HG02943 (cell line): ENCODE results near the gene MYO1E.
"Not testable (repeated sequence)": the region's sequence is repeated elsewhere in the genome, so short reads cannot be mapped to it uniquely, and the experiment has no call there.

ENCODE experiments used
- ATAC-seq: cut with Tn5 transposase; IDR thresholded peaks from one replicate; pipeline ENCODE4 v1.9.1; 2021; ENCODE audit warnings: mild to moderate bottlenecking, low read depth, moderate library complexity; ENCODE audit not compliant: unreplicated experiment

The MYO1E gene

DNA sequence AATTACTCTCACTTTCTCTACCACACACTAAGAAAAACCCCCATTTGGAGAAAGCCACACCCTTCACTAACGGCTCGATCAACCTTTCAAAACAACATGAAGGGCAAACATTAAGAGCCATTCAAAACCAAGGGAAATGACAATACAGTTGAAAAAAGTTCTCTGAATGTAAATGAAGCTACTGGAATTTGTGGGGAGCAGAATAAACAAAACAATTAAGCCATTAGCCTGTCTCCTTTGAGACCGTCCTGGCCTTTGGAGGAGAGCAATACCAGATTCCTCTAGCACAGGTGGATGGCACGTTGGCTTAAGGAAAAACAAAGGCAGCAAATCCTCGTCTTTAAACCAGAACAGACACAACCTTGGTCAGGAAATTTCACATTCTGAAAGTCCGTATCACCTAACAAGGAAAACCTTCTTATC, 18.7 kb downstream of the MYO1E start:
- ATAC-seq = no peak

DNA sequence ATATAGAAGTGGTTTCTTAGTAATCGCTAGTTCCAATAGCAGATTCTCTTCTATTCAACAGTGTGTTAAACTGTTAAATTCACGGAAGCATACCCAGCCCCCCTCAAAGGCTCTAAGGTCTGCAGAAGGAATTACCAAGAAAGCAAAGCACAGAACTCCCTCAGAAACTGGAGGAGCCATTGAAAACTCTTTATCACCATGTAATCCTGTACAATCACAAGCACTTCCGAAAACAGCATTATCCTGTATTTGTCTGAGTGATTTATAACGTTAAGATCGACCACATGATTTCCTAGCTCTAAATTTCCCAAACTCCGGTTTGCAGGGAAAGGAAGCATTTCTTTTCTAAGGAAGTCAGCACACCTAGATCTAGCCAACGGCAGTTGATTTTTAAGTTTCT, 20.0 kb downstream of the MYO1E start:
- ATAC-seq = no peak

DNA sequence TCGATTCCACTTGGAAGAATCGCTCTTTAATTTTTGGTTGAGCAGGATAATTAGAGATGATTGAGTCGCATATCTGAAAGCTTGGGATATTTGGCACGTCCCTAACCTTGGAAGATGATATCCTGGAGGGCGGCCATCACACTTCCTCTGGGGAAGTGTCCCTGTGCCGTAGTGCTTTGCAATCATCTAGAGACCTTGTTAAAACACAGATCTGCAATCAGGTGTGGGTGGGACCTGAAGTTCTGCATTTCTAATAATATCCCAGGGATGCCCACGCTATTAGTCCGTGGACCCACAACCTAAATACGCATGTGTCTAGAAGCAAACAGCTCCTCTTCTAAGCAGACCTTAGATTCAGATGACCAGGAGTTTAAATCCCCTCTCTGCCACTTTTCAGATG, 20.5 kb downstream of the MYO1E start:
- no peak for ATAC-seq

DNA sequence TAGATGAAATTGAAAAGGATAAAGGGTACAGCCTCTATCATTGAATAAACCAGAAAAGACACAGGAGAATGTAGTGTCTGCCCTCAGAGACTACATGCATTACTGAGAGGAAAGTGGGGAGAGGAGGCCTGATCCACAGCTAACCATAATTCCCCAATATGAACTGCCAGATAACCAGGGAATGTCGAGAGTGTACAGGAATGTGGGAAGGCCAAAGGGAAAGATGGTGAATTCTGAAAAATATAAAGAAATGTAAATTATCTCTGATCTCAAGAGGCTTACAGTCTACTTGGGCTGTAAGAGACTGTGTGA, 22.3 kb downstream of the MYO1E start:
- no peak for ATAC-seq

DNA sequence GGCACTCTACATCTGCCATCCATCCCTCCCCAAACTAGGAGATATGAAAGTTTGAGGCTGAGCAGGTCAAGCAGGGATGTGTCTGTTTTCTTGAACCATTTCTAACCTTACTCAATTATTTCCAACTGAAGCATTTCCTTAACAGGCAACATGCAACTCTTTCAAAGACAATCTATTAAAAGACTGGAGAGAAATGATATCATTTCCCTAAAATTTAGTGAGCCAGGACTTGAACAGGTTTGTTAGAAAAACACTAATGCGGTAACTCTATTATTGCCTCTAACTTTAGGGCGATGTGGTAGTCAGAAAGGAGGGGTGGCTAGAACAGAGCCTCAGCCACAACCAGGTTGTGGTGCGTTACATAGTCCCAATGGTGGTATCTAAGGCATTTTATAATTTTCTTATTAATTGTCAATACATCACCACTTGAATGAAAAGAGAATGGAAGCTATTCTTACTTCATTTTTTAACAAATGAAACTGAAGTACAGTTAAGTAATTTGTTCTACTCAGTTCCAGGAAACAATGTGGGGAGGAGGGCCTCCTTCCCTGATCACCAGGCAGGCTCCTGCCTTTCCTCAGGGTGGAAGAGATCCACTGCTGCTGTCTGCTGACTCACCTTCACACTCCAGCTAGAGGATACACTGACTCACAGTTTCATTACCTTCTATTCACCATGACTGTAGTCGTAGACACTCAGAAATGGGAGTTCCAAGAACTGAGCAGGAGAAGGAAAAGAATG, 22.8 kb downstream of the MYO1E start:
- ATAC-seq = no peak

DNA sequence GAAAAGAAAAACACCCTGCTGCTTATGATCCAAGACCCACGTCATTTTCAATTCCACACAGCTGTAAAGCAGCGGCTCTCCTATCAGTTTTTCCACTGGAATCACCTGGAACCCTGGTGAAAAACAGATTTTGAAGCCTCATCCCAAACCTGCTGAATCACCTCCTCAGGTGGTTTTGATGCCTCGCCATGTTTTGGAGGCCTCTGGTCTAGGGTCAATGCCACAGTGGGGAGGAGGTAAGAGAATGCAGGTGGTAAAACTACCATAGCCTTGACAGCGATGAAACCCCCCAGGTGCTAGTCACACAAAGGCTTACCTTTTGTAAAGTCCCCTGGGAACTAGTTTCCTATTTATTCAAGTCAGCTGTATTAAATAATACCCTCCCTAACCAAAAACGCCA, 24.8 kb downstream of the MYO1E start:
- no peak for ATAC-seq

DNA sequence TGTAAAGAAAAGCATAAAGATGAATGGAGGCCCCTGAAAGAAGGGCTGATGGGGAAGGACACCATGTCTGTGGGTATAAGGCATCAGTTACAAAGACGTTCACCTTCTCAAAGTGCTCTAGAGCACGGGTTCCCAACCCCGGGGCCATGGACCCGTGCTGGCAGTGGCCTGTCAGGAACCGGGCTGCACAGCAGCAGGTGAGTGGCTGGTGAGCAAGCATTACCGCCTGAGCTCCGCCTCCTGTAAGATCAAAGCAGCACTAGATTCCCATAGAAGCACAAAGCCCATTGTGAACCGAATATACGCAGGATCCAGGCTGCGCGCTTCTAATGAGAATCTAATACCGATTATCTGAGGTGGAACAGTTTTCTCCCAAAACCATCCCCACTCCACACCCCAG, 25.7 kb downstream of the MYO1E start:
- no peak for ATAC-seq

DNA sequence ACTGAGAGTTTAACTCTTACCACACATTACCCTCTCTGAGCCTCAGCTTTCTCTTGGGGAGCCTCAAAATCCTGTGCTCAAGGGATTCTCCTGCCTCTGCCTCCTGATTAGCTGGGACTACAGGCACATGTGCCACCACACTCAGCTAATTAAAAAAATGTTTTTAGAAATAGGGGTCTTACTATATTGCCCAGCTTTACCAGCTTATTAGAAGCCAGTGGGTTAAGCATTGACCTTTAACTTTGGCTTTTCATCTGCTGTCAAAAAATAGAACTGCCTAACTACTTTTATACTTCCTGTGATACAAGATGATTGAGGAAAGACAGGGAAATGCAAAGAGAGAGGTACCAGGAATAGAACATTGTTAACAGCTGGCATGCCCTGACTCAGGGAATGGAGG, 27.3 kb downstream of the MYO1E start:
- no peak for ATAC-seq

DNA sequence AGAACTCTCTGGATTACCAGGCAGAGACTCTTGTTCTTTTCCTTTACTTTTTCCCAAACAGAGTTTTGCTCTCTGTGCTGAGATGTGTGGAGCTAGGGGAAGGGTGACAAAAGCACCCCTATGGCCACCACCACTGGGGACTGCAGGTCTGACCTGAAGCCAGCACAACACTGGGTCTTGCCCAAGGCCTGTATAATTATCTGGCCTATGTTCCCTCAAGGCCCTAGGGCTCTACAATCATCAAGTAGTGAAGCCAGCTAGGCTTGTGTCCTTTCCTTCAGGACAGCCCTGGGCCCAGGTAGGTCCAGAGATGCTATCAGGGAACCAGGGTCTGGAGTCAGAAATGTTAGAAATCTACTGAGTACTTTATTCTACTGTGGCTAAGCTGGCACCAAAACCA, 28.4 kb downstream of the MYO1E start:
- ATAC-seq = no peak

DNA sequence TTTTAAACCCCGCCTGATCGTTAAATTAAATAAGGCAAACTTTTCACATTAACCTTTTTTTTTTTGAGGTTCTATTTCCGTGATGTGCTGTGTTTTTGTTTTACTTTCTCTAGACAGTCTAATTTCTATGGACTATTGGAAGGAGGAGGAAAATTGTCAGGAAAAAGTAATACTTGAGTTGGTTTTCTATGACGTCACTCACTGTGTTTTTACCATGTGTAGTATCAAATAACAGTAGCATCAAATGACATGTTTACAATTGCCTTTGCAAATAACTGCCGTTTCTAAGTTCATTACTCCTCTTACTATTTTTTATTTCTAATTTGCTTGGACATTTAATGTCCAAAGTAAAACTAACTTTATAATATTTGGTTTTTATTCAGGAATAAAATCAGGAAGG, 32.3 kb downstream of the MYO1E start:
- no peak for ATAC-seq

DNA sequence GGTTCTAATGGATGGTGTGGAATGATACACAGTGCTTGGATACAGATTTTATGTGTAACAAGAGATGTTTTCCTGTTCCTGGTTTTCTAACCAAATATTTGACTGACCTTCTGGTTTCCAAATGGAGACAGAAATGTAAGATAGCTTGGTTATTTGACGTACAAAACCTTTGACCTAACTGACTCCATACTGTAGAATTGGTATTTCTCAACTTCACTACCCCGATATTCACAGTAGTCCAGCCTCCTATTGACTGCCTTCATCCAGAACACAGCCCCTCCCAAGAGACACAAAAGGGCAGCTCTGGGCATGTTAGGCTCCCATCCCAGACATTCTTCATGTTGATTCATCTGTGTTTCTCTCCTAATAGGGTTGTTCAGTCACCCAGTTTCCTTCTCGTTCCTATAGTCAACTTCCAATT, 33.4 kb downstream of the MYO1E start:
- ATAC-seq = no peak

DNA sequence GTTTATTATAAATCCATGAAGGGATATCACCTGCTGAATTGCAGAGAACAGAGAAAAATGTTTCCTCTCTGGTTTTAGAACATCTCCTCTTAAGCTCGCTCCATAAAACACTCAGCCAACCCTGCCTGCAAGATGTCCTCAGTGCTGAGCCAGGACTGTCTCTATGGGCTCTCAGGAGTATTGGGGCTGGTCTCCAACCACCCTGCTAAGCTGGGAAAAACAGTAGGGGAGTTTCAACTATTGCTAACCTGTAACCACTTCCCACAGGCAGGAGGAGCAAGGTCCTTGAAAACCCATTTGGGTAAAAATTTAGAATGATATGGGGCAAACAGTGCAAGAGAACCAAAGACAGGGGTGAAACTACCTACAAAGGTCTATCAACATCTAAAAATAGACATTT, 34.3 kb downstream of the MYO1E start:
- ATAC-seq = no peak

DNA sequence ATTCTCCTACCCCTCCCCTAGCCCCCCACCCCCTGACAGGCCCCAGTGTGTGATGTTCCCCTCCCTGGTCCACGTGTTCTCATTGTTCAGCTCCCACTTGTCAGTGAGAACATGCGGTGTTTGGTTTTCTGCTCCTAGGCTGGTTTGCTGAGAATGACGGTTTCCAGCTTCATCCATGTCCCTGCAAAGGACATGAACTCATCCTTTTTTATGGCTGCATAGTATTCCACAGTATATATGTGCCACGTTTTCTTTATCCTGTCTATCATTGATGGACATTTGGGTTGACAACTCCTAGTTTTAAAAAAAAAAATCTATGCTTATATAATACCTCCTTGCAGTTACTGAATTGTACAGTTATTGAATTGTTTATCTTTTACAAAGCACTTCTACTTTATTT, 35.9 kb downstream of the MYO1E start:
- ATAC-seq = not testable (repeated sequence)

DNA sequence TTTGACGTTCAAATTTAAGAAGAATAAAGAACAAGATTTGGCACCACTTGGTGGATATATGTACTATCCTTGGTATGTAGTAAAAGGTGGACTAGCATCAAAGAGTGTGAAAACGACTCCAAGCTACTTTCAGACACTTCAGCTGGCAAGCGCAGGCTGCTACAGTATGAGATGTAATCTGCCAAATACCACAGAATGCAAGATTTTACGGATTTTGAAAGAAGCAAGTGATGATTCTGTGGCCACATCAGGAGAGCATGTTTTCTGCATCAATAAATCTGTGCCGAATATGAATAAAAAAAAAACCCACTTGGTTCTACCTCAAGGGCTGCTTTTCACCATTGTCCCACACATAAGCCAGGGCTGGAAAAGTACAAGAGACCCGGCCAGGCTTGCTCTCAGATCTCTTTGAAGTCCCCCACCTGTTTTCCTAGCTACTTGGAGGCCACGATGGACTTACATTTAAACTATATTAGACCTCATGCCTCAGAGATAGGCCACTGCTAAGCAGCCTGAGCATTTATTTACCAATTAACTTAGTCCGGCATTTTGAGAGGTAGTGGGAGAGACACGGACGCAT, 37.4 kb downstream of the MYO1E start:
- no peak for ATAC-seq

DNA sequence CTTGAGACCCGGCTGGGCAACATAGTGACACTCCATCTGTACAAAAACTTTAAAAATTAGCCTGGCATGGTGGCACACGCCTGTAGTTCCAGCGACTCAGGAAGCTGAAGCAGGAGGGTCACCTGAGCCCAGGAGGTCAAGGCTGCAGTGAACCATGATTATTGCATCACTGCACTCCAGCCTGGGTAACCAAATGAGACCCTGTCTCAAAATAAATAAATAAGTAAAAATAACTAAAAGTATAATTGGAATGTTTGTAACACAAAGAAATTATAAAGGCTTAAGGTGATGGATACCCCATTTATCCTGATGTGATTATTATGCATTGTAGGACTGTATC, 38.6 kb downstream of the MYO1E start:
- no peak for ATAC-seq

DNA sequence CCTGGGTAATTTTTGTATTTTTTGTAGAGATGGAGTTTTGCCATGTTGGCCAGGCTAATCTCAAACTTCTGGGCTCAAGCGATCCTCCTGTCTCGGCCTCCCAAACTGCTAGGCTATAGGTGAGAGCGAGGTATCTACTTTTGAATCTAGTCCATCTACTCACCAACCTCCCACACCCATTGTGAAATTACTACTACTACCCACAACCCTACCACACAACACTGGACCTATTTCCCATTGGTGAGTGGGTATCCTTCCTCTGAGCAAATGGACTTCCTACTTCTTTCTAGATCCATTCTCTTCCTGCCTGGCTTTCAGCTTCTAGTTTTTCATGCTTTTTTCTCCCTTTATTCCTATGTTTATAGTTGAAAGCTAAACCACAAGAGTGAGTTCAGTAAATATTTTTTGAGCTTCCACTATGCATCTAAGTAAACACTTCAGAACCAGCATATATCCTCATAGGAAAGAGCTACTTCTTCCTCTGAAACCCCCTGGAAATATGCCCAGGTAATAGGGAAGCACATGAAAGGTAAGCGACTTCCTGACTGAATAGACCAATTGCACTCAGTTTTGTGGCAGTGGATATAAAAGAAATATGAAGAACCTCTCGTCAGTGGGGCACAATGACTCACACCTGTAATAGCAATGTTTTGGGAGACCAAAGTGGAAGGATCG, 39.1 kb downstream of the MYO1E start:
- ATAC-seq = no peak

DNA sequence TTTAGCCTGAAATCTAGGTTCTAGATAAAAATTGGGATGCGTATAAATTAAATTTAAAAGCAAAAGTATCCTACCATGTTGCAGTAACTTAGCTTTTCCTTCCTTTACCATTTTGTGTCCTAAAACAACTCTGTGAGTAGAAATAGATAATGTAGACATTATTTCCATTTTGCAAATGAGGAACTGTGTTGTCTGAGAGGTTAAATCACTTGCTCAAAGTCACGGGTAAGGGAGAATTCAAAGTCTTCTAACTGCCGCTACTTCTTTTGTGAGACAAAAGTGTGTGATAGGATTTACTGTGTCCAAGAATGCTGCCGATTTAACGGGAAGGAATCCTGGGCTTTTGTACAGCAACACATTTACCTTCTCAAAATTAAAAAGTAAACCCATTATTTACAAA, 40.7 kb downstream of the MYO1E start:
- ATAC-seq = no peak

DNA sequence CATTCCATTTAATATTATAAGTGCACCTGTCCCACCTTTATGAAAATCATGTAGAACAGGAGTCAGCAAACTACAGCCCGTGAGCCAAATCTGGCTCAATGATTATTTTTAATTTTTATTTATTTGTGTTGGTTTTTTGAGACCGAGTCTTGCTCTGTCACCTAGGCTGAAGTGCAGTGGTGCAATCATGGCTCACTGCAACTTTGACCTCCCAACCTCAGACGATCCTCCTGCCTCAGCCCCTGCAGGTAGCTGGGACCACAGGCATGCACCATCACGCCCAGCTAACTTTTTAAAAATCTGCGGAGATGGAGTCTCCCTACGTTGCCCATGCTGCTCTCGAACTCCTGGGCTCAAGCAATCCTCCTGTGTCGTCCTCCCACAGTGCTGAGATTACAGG, 42.0 kb downstream of the MYO1E start:
- no peak for ATAC-seq

DNA sequence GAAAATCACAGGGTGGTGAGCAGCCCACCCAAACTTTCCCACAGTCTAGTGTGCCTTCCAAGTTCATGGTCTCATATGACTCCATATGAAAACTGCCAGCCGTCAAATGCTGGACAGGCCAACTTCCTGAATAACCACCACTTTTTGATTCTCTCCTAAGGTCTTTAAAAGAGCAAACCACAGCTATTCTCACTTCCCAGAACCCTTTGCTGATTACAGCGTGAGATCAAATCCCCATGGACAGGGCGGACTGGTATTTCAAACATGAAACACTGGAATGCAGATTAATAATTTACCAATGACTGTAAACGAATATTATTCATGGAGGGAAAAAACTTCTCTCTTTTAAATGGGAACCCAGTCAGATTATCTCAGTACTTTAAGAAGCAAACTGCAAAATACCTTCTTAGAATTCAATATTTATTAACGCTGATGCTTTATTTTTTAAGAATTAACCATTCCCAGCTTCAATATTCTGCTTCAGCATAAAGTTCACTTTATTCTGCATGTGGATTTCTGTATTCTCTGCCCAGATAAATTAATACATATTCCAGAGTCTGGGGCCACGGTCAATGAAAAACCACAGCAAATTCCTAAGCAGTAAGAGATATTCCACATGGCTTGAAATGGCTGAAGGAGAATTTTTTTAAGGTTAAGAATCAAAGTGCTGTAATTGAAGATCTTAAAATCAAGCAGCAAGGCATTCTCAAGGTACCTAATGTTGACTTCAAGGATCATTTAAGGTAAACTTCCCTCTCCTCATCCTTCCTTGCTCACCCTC, 42.9 kb downstream of the MYO1E start:
- ATAC-seq = no peak

DNA sequence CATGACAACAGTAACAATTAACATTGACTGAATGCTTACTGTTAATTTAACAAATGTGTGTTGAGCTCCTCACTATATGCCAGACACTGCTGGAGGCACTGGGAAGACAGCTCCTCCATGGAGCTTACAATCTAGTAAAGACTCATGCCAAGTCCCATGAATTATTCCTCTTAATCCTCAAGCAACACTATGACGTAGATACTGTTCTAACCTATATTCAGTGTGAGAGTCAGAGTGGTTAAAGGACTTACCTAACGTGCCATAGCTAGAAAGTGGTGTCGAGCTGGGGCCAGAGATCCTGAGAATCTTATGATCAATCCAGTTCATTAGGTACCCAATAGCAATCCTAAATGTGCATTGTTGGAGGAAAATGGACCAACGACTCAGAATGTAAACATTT, 43.6 kb downstream of the MYO1E start:
- ATAC-seq = no peak

DNA sequence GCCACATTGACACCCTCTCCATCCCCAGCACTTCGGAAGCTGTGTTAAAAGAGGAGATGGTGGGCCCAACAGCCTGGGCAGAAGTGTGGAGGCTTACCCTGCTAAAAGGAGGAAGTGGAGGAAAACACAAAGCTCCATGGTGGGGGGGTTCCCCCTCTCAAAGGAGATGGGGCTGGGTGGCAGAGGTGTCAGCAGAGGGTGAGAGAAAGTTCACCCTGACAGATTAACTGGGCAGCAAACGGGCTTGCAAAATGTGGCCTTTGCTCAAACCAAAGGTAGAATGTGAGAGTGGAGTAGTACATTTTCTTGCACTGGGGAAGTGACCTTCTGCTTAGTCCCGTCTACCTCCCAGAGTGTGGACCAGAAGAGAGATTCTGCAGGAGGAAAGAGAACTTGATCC, 44.7 kb downstream of the MYO1E start:
- ATAC-seq = no peak

DNA sequence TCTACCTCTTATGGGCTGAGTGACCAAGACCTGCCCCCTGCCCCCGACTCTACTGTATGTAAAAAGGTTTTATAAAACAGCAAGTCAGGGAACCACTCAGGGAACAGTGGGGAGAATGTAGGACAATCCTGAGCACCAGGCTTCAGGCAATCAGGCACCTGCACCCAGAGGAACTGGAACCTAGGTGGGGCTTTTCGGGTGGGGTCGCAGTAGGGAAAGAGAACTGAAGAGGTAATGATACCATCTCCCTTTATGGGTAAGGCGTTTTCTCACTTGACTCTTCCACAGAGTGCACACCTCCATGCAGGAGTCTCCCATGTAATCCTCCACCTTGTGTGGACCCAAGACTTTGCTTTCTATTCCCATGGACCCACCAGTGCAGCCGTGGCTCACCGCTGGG, 45.8 kb downstream of the MYO1E start:
- ATAC-seq = no peak
